ENCODE data around the gene BLNK. TPM values are rescaled to one million over a fixed set of nuclear protein-coding genes. Genes with fewer than 3 reads are reported as not detected.

BLNK gene
- total RNA-seq, 1 donor from 2014 or later: 7.1 TPM

DNA sequence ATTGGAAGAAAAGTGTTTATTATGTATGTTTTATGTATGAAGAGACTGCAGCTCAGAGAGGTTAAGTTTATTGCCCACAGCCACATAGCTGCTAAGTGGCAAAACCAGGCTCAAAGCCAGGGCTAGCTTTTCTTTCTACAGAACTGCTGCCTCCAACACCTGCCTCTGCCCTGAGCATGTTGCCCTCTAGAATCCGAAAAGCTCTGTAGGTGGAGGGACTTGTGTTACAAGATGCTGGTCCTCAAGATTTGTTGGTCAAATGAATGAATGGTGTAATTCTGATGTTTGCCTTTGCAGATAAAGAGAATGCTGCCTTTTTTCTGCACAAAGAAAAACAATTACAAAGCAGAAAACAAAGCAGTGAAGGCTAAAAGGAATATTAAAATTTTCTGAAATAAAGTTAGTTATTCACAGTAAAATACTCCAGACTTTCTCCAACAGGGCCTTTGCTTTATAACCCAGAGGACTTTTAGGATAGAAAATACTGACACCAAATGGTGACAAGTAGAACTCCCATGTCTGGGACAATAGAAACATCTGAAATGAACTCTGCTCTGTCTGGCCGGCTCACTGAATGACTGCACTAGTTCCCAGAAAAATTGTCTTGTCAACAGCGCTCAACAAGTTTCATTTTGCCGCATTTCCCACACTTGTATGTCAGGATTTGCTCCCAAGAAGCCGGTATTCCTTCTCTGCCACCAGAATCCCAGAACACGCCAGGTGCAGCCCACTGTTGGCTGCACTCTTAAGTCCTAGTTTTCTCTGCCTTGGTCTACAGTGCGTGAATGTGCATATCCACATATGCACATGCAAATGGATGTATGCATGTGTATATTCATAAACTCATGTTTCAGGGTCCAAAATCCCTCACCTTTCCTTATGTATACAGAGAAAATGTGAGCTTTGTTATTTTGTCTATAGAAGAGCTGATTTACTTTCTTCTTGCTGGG is 21.9 kb upstream of the BLNK start:
- H3K9me3 Mint-ChIP-seq: no peaks in the 10 kb centered on the region
- H3K4me3 Mint-ChIP-seq: no peak overlapping the region
- peaks cover 14% of the 10 kb centered on the region for H3K4me1 Mint-ChIP-seq
- H3K27me3 Mint-ChIP-seq (ENCODE audit: low read depth): peaks cover 7% of the 10 kb centered on the region
- no peak overlapping the region for H3K27ac Mint-ChIP-seq
- TF ChIP-seq, protein P1, sequence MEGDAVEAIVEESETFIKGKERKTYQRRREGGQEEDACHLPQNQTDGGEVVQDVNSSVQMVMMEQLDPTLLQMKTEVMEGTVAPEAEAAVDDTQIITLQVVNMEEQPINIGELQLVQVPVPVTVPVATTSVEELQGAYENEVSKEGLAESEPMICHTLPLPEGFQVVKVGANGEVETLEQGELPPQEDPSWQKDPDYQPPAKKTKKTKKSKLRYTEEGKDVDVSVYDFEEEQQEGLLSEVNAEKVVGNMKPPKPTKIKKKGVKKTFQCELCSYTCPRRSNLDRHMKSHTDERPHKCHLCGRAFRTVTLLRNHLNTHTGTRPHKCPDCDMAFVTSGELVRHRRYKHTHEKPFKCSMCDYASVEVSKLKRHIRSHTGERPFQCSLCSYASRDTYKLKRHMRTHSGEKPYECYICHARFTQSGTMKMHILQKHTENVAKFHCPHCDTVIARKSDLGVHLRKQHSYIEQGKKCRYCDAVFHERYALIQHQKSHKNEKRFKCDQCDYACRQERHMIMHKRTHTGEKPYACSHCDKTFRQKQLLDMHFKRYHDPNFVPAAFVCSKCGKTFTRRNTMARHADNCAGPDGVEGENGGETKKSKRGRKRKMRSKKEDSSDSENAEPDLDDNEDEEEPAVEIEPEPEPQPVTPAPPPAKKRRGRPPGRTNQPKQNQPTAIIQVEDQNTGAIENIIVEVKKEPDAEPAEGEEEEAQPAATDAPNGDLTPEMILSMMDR (IDR thresholded peaks at IDR 0.05; ENCODE audit: unreplicated experiment): no peak
- no peaks in the 10 kb centered on the region for H3K36me3 Mint-ChIP-seq
- peak in 1 of 2 experiments; percentile 41 for DNase-seq (ENCODE audit: low spot score in 2 of 2, unreplicated experiment in 2 of 2)

DNA sequence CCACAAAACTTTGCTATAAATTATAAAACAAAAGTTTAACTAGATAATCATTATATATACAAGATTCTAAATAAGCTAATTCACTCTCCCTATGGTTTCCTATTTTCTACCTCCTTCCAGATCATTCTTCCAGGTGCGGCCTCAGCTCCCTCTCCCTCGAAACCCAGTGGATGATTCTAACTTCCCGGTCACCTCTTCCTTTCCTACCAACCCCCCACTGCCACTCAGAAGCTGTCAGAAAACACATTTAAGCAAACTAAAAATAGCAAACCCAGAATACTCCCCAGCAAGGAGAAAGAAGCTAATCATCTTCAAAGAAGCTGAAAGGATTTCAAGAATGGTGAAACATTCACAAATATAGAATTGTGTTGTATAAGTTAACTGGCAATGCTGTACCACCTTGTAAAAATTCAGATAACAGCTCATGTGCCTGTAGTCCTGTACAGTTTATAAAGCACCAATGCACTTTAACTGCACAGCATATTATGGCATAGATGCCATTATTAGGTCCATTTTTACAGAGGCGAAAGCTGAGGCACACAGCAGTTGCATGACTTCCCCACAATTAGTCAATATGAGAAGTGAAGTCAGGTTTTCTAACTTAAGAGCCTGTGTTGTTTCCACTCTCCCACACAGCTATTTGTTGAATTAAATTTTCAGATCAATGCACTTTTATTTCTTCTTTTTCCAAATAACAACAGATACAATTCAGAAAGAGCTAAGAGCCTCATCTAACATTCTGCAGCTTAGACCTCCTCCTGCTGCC is 19.2 kb upstream of the BLNK start:
- Mint-ChIP-seq H3K27me3 (ENCODE audit: low read depth) (peaks cover 4% of the 10 kb centered on the region), H3K4me1 (peaks cover 25% of the 10 kb centered on the region), H3K27ac (no peak overlapping the region), H3K36me3 (no peaks in the 10 kb centered on the region), H3K4me3 (no peak overlapping the region), H3K9me3 (no peaks in the 10 kb centered on the region)
- TF ChIP-seq, protein P1 (IDR thresholded peaks at IDR 0.05; ENCODE audit: unreplicated experiment): no peak
- DNase-seq (ENCODE audit: low spot score in 2 of 2, unreplicated experiment in 2 of 2): no peak

DNA sequence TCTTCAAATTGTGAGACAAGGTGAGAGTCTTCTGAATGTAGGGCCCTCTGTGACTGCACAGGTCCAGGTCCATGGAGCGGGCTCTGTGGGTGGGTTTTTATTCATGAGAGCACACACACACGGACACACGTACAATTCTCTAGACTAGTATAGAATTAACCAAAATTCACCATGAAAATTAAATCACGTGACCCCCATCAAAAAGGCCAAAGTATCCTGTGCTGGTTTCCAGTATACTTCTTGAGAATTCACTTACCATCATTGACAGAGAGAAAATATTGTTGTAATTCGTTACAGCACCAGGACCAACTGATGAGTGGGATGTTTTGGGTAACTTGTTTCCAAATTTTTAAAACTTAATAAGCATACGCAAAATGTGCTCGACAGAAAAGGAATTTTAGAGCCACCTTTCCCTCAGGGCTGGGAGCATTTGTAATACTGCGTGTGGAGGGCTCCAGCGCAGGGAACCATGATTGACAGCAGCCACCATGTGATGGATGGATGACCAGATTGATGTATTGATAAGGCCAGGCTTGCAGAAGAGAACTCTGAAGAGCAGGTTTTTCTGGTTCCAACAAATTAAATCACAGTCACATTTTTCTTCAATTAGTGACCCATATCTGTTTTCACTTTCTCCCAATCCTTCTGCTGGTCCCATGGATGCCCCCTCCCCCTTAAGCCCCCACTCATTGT is 18.0 kb upstream of the BLNK start:
- TF ChIP-seq, protein P1 (IDR thresholded peaks at IDR 0.05; ENCODE audit: unreplicated experiment): no peak
- H3K9me3 Mint-ChIP-seq: no peaks in the 10 kb centered on the region
- no peak overlapping the region for H3K4me3 Mint-ChIP-seq
- H3K27ac Mint-ChIP-seq: no peak overlapping the region
- no peaks in the 10 kb centered on the region for H3K36me3 Mint-ChIP-seq
- DNase-seq (ENCODE audit: low spot score in 2 of 2, unreplicated experiment in 2 of 2): no peak
- H3K4me1 Mint-ChIP-seq: peaks cover 25% of the 10 kb centered on the region
- peaks cover 2% of the 10 kb centered on the region for H3K27me3 Mint-ChIP-seq (ENCODE audit: low read depth)

DNA sequence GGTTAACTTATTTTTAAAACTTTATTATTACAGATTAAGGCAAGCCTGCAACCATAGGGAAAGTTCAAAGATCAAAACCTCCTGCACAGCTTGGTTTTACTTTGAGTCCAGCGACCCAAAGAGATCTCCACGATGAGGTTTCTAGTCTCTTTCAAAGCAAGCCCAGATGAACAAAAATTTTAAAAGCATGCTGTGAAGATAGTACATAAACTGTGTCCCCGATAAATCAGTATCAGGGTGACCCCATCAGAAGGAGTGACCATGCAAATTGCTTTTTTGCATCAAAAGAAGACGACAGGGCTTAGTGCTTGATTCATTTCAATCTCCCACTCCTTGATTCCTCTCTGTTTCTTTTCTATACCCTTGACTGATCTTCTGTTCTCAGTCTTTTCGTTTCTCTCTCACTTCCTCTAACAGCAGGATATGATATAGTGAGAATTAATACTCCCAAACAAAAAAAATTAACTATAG is 16.8 kb upstream of the BLNK start:
- H3K27ac Mint-ChIP-seq: peak overlapping the region; percentile 51
- no peaks in the 10 kb centered on the region for H3K36me3 Mint-ChIP-seq
- no peak for DNase-seq (ENCODE audit: low spot score in 2 of 2, unreplicated experiment in 2 of 2)
- TF ChIP-seq, protein P1 (IDR thresholded peaks at IDR 0.05; ENCODE audit: unreplicated experiment): no peak
- no peak overlapping the region for H3K4me3 Mint-ChIP-seq
- H3K27me3 Mint-ChIP-seq (ENCODE audit: low read depth): no peaks in the 10 kb centered on the region
- H3K4me1 Mint-ChIP-seq: peaks cover 35% of the 10 kb centered on the region
- H3K9me3 Mint-ChIP-seq: no peaks in the 10 kb centered on the region

DNA sequence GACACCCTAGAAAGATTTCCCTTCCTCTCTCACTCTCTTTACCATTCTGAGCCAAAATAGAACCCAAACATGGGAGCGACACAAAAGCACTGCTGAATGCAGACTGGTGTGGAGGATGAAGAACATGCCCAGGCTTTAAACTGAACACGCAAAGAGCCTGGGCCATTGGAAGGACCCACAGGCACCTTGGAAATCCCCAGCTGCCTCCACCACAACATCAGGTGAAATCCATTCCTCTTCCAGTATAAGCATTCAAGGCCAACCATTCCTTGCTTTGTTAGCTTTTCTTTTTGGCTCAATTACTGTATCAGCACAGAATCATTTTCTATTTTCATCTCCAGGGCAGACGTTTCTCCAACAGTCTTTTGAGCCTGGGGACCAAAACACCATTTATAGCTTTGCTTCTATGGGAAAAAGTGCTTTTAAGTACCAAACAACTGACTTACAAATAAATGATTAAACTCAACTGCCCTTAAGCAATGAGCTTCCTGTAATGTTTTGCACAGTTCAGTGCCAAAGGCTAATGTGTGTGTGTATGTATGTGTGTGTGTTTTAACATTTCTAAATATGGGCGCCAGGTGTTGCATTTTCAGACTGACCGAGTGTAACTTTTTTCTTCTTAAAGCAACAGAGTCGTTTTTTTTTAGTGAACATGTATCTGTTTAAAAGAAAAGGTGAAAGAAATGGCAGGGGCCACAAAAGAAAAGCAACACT is 16.2 kb upstream of the BLNK start:
- no peak for DNase-seq (ENCODE audit: low spot score in 2 of 2, unreplicated experiment in 2 of 2)
- TF ChIP-seq, protein P1 (IDR thresholded peaks at IDR 0.05; ENCODE audit: unreplicated experiment): no peak
- no peaks in the 10 kb centered on the region for H3K36me3 Mint-ChIP-seq
- H3K4me1 Mint-ChIP-seq: peaks cover 36% of the 10 kb centered on the region
- no peak overlapping the region for H3K4me3 Mint-ChIP-seq
- no peaks in the 10 kb centered on the region for H3K27me3 Mint-ChIP-seq (ENCODE audit: low read depth)
- H3K27ac Mint-ChIP-seq: peak overlapping the region; percentile 72
- H3K9me3 Mint-ChIP-seq: peaks cover under 1% of the 10 kb centered on the region
